Measurements from ENCODE around the gene AHSP. TPM values are rescaled to one million over a fixed set of nuclear protein-coding genes. Genes with fewer than 3 reads are reported as not detected.
"Not testable (repeated sequence)": the region's sequence is repeated elsewhere in the genome, so short reads cannot be mapped to it uniquely, and the experiment has no call there.

AHSP gene
- total RNA-seq, 1 donor from 2014 or later, result not detected

GRCh38 chr16:31521368-31521767, 6.3 kb upstream of the AHSP start:
- Mint-ChIP-seq H3K4me3 (no peak overlapping the region), H3K27me3 (peaks cover 36% of the 10 kb centered on the region), H3K4me1 (ENCODE audit: unreplicated experiment) (no peaks in the 10 kb centered on the region), H3K9me3 (no peaks in the 10 kb centered on the region), H3K27ac (no peak overlapping the region), H3K36me3 (no peaks in the 10 kb centered on the region)
- TF ChIP-seq CTCF (conservative IDR thresholded peaks at IDR 0.05), result no peak
- no peak for DNase-seq (ENCODE audit: extremely low spot score, unreplicated experiment)

GRCh38 chr16:31522071-31522470, 5.6 kb upstream of the AHSP start:
- Mint-ChIP-seq H3K27ac (no peak overlapping the region), H3K4me3 (no peak overlapping the region), H3K36me3 (no peaks in the 10 kb centered on the region), H3K4me1 (ENCODE audit: unreplicated experiment) (no peaks in the 10 kb centered on the region), H3K9me3 (no peaks in the 10 kb centered on the region), H3K27me3 (peaks cover 36% of the 10 kb centered on the region)
- TF ChIP-seq CTCF (conservative IDR thresholded peaks at IDR 0.05), result no peak
- DNase-seq (ENCODE audit: extremely low spot score, unreplicated experiment), result no peak

- not testable (repeated sequence) for H3K9me3 Mint-ChIP-seq; H3K4me3 Mint-ChIP-seq; H3K4me1 Mint-ChIP-seq (ENCODE audit: unreplicated experiment); DNase-seq (ENCODE audit: extremely low spot score, unreplicated experiment); H3K27ac Mint-ChIP-seq; H3K36me3 Mint-ChIP-seq
- peaks cover 30% of the 10 kb centered on the region for H3K27me3 Mint-ChIP-seq
These were observed 3.9 kb upstream of the AHSP start for GRCh38 chr16:31523768-31524167.

GRCh38 chr16:31525113-31525512, 2.6 kb upstream of the AHSP start:
- H3K4me1 Mint-ChIP-seq (ENCODE audit: unreplicated experiment), result no peaks in the 10 kb centered on the region
- no peak overlapping the region for H3K4me3 Mint-ChIP-seq
- no peaks in the 10 kb centered on the region for H3K9me3 Mint-ChIP-seq
- TF ChIP-seq CTCF (conservative IDR thresholded peaks at IDR 0.05), result no peak
- H3K27ac Mint-ChIP-seq, result no peak overlapping the region
- no peak for DNase-seq (ENCODE audit: extremely low spot score, unreplicated experiment)
- H3K36me3 Mint-ChIP-seq, result no peaks in the 10 kb centered on the region
- H3K27me3 Mint-ChIP-seq, result peaks cover 30% of the 10 kb centered on the region

GRCh38 chr16:31528523-31529107, 915 bp downstream of the AHSP start:
- Mint-ChIP-seq H3K4me1 (ENCODE audit: unreplicated experiment) (no peaks in the 10 kb centered on the region), H3K36me3 (no peaks in the 10 kb centered on the region), H3K27me3 (peaks cover 19% of the 10 kb centered on the region), H3K4me3 (peak overlapping the region; percentile 72), H3K9me3 (no peaks in the 10 kb centered on the region), H3K27ac (no peak overlapping the region)
- no peak for DNase-seq (ENCODE audit: extremely low spot score, unreplicated experiment)
- TF ChIP-seq CTCF (conservative IDR thresholded peaks at IDR 0.05), result no peak

- DNase-seq (ENCODE audit: extremely low spot score, unreplicated experiment), result no peak
- H3K27me3 Mint-ChIP-seq, result peaks cover 21% of the 10 kb centered on the region
- no peak overlapping the region for H3K27ac Mint-ChIP-seq
- no peaks in the 10 kb centered on the region for H3K36me3 Mint-ChIP-seq
- H3K9me3 Mint-ChIP-seq, result no peaks in the 10 kb centered on the region
- no peak for TF ChIP-seq CTCF (conservative IDR thresholded peaks at IDR 0.05)
- H3K4me3 Mint-ChIP-seq, result peak overlapping the region; percentile 72
- no peaks in the 10 kb centered on the region for H3K4me1 Mint-ChIP-seq (ENCODE audit: unreplicated experiment)
These were observed 1.6 kb downstream of the AHSP start for GRCh38 chr16:31529108-31529936.
